DND-41 (cell line): Measurements from ENCODE around the gene NSD1.

ENCODE experiments used
- ATAC-seq: fragments of 200-7000 bp; cut with Tn5 transposase; 3 replicates; pipeline ENCODE4 v1.9.1; 2021; ENCODE audit warnings: low read depth; ENCODE audit not compliant: insufficient read depth
- DNase-seq: peaks from one replicate; pipeline ENCODE4 v3.0.0-alpha.2; 2020
- H2AFZ ChIP-seq: 2 replicates; pipeline ENCODE4 v1.6.0; 2012; ENCODE audit warnings: low read depth, low read length
- H3K27ac ChIP-seq: 2 replicates; pipeline ENCODE4 v1.5.1; 2012; ENCODE audit warnings: low read length, inconsistent platforms
- H3K27me3 ChIP-seq: fragments of 200-600 bp; sonication (generic); 2 replicates; pipeline ENCODE4 v1.6.0; 2012; ENCODE audit warnings: low read length, mild to moderate bottlenecking, inconsistent platforms; ENCODE audit not compliant: insufficient read depth, poor library complexity
- H3K36me3 ChIP-seq: 2 replicates; pipeline ENCODE4 v1.5.1; 2012; ENCODE audit warnings: low read length, inconsistent platforms; ENCODE audit not compliant: insufficient read depth
- H3K4me1 ChIP-seq: 2 replicates; pipeline ENCODE4 v1.5.1; 2012; ENCODE audit warnings: mild to moderate bottlenecking, low read length; ENCODE audit not compliant: insufficient read depth
- H3K4me2 ChIP-seq: 2 replicates; pipeline ENCODE4 v1.6.0; 2012; ENCODE audit warnings: mild to moderate bottlenecking, moderate library complexity, low read length, inconsistent platforms; ENCODE audit not compliant: insufficient read depth
- H3K4me3 ChIP-seq, 2 experiments: fragments of 200-600 bp in 1 of 2; shearing (Covaris generic) in 1 of 2; 2 replicates each; pipeline ENCODE4 v1.5.1; 2012 to 2016; ENCODE audit warnings: inconsistent platforms in 2 of 2, low read length in 2 of 2, mild to moderate bottlenecking in 2 of 2, low read depth in 1 of 2, moderate library complexity in 1 of 2
- H3K79me2 ChIP-seq: 2 replicates; pipeline ENCODE4 v1.6.0; 2012; ENCODE audit warnings: low read length, inconsistent platforms; ENCODE audit not compliant: insufficient read depth
- H3K9ac ChIP-seq: 2 replicates; pipeline ENCODE4 v1.6.0; 2012; ENCODE audit warnings: low read depth, mild to moderate bottlenecking, inconsistent platforms, low read length, moderate library complexity
- H3K9me3 ChIP-seq: 2 replicates; pipeline ENCODE4 v1.5.1; 2012; ENCODE audit warnings: low read length, moderate library complexity, mild to moderate bottlenecking, inconsistent platforms; ENCODE audit not compliant: insufficient read depth, severe bottlenecking
- H4K20me1 ChIP-seq: 2 replicates; pipeline ENCODE4 v1.6.0; 2012; ENCODE audit warnings: low read length; ENCODE audit not compliant: insufficient read depth
- CTCF ChIP-seq: IDR thresholded peaks from 2 replicates; pipeline ENCODE4 v1.5.1; 2012; ENCODE audit warnings: borderline replicate concordance, low read length, moderate library complexity, mild to moderate bottlenecking; ENCODE audit not compliant: poor library complexity, severe bottlenecking; ENCODE audit errors: extremely low read depth
- EZH2 ChIP-seq: IDR thresholded peaks from 3 replicates; pipeline ENCODE4 v1.6.1; 2012; ENCODE audit warnings: borderline replicate concordance, low read depth, mild to moderate bottlenecking, moderate library complexity, low read length, inconsistent platforms; ENCODE audit not compliant: severe bottlenecking

NSD1 gene

GRCh38 chr5:177169271-177169670, 35.7 kb downstream of the NSD1 start:
- Histone ChIP-seq H3K79me2 (peaks cover 79% of the 10 kb centered on the region), H3K4me3 (no peak overlapping the region), H3K4me2 (no peak overlapping the region), H3K9me3 (no peaks in the 10 kb centered on the region), H3K27ac (no peak overlapping the region), H3K9ac (no peak overlapping the region), H4K20me1 (peaks cover 22% of the 10 kb centered on the region; the same call in 1 of the 2 replicates), H3K4me1 (no peaks in the 10 kb centered on the region), H3K27me3 (no peaks in the 10 kb centered on the region), H3K36me3 (peaks cover 33% of the 10 kb centered on the region), H2AFZ (no peak overlapping the region)
- ATAC-seq: no peak
- TF ChIP-seq CTCF: no peak
- TF ChIP-seq EZH2: no peak
- no peak for DNase-seq

- no peak overlapping the region for H3K9ac ChIP-seq
- H3K4me2 ChIP-seq: no peak overlapping the region
- peaks cover 20% of the 10 kb centered on the region; the same call in 1 of the 2 replicates for H4K20me1 ChIP-seq
- H3K4me3 ChIP-seq: no peak overlapping the region
- ATAC-seq (no peak), DNase-seq (no peak)
- H3K27ac ChIP-seq: no peak overlapping the region
- H3K27me3 ChIP-seq: no peaks in the 10 kb centered on the region
- H3K9me3 ChIP-seq: no peaks in the 10 kb centered on the region
- no peak for TF ChIP-seq CTCF
- TF ChIP-seq EZH2: no peak
- H2AFZ ChIP-seq: no peak overlapping the region
- H3K36me3 ChIP-seq: peaks cover 18% of the 10 kb centered on the region
- H3K79me2 ChIP-seq: peaks cover 76% of the 10 kb centered on the region
- no peaks in the 10 kb centered on the region for H3K4me1 ChIP-seq
These were observed 38.4 kb downstream of the NSD1 start for GRCh38 chr5:177171961-177172360.

- no peak overlapping the region for H3K27ac ChIP-seq
These were observed 41.8 kb downstream of the NSD1 start for GRCh38 chr5:177175336-177175735.

More at GRCh38 chr5:177175336-177175735, 41.8 kb downstream of the NSD1 start:
- H3K4me3 ChIP-seq: no peak overlapping the region
- H4K20me1 ChIP-seq: peaks cover 12% of the 10 kb centered on the region; the same call in 1 of the 2 replicates
- peaks cover 82% of the 10 kb centered on the region for H3K79me2 ChIP-seq
- DNase-seq (no peak), ATAC-seq (no peak)
- no peaks in the 10 kb centered on the region for H3K9me3 ChIP-seq
- TF ChIP-seq EZH2 (no peak), CTCF (no peak)
- no peaks in the 10 kb centered on the region for H3K27me3 ChIP-seq
- H2AFZ ChIP-seq: no peak overlapping the region
- peaks cover 11% of the 10 kb centered on the region for H3K36me3 ChIP-seq
- no peaks in the 10 kb centered on the region for H3K4me1 ChIP-seq
- no peak overlapping the region for H3K4me2 ChIP-seq
- H3K9ac ChIP-seq: no peak overlapping the region
